ENCODE data around the gene CCDC43.
A peak's percentile ranks its signal among the peaks of the same experiment; 100 is the strongest.
"Not testable (repeated sequence)": the region's sequence is repeated elsewhere in the genome, so short reads cannot be mapped to it uniquely, and the experiment has no call there.

CCDC43 gene, protein sequence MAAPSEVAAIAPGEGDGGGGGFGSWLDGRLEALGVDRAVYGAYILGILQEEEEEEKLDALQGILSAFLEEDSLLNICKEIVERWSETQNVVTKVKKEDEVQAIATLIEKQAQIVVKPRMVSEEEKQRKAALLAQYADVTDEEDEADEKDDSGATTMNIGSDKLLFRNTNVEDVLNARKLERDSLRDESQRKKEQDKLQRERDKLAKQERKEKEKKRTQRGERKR

DNA sequence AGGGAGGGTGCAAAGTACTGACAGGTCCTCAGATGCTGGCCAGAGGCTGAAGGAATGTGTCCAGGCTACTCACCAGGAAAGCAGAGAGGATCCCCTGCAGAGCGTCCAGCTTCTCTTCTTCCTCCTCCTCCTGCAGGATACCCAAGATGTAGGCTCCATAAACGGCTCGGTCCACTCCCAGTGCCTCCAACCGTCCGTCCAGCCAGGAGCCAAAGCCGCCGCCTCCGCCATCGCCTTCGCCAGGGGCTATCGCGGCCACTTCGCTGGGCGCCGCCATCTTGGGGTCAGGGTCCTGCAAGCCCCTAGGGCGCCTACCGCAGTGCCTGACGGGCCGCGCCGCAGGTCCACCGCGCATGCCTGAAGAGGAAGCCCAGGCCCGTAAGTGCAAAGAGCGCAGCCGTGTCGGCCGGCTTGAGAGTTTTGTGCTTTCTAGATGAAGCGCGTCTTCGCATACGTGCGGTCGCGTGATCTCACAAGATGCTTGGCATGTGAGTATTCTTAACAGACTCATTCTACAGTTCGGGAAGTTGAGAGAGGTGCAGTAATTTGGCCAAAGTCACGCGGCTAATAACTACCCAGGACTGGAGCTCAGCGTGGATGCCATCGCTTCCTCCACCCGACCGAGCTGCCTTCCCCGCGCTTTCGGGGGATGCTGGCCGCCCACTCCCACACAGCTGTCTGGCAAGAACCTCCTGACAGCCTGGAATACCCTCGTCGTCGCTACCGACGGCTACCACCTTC, at the start of gene CCDC43:
TSS of gene CCDC43 (minus strand) at position 300 of the 741 bp plus-strand sequence. CDS start at position 277, 23 bp downstream.
- DNase-seq (ENCODE audit: low spot score), result peak; percentile 99

DNA sequence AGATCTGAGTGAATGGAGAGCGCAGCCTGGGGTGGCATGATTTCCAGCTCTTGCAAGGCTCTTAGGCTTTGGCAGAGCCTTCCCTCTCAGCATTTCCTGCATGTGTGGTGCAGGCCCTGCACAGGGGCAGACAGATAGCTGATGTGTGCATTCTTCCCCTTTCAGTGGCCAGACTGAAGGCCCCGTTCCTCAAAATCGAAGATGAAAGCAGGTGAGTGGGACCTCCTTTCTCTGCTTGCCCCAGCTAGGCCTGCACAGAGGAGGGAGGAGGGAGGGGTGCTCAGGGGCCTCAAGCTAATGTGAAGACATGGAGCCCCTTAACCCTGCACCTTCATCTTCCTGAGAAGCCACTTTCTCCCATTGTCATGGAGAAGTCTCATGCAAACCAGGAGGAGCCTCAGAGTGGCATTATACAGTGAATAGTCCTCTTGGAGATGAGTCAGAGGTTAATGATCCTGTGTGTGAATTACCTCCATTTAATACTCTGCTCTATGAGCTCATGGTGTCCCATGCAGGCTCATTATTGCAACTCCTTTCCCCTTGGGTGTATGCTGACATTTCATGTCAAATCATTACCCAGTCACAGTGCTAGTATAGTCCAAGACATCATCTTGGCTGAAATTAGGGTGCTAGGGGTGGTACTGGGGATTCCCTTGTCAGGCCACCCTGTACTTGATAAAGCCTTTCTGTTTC, 48.8 kb upstream of the CCDC43 start:
- no peak for DNase-seq (ENCODE audit: low spot score)

DNA sequence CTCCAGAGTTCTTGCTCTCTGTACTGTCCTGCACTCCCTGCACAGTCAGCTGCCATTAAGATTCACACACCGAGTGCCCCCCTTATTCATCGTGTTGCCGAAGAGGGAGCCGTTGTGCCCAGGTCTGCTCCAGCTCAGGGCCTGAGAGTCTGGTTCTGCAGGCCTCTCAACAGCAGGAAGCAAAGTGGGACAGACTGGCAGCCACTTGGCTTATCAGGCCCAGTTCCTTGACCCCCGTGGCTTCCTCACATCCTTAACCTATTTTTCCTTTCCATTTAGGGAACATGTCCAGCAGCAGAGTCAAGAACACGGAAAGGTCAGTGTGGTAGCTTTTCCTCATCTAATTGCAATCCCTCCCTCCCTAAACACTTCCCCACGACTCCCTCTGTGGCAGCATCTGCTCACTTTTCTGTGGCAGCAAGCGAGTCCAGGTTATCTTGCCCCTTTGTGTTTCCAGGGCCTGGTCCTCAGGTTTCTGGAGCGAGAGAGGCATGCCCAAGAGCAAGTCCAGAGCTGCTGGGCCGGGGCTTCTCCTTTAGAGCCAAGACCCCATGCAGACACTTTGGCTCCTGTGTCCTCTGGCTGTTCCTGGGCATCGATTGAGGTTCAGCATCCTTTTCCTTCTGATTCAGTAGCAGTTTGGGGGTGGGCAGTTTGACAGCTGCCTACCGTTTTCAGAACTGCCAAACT, 47.1 kb upstream of the CCDC43 start:
- peak; percentile 20 for DNase-seq (ENCODE audit: low spot score)

DNA sequence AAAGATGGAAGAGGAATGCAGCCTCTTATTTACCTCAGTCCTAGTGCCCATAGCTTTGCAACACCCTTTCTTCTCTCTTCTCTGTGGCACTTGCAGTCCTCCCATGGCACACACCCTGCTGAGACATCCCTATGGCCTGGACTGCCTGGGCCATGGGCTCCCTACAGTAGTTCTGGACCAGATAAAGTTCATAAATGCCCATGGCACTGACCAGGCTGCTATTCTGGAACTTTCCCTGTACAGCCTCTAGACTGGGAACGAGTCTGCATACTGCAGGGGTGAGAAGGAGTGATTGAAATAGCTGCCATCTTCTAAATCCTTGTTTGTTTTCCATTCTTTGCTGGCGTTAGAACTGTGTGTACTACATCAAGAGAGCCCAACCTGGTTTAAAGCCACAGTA, 44.7 kb upstream of the CCDC43 start:
- DNase-seq (ENCODE audit: low spot score), result no peak

DNA sequence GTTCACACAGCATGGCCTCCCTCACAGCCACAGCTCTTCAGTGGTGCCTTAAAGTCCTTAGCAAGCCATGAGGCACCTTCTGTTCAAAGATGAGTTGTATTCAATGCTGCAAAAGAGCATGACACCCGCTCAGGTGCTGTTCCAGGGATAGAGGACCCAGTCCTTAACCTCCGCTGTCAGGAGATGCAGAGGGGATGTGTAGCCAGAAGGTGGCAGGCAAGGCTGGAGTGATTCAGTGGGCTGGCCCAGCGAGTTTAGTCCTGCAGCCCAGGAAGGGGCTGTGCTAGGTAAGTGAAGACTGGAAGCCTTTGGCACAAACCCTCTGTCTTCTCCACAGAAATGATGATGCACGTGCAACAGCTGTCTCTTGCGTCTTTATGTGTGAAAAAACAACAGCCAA, 44.2 kb upstream of the CCDC43 start:
- peak; percentile 81 for DNase-seq (ENCODE audit: low spot score)

DNA sequence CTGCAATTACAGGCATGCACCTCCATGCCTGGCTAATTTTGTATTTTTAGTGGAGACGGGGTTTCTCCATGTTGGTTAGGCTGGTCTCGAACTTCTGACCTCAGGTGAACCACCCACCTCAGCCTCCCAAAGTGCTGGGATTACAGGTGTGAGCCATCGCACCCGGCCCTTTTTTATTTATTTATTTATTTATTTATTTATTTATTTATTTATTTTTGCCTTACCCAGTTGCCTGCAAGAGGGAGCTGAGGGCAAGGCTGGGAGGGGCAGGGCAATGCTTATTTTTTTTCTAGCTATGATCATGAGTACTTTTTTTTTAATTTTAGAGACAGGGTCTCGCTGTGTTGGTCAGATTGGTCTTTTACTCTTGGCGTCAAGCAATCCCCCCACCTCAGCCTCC, 36.5 kb upstream of the CCDC43 start:
- DNase-seq (ENCODE audit: low spot score), result not testable (repeated sequence)

DNA sequence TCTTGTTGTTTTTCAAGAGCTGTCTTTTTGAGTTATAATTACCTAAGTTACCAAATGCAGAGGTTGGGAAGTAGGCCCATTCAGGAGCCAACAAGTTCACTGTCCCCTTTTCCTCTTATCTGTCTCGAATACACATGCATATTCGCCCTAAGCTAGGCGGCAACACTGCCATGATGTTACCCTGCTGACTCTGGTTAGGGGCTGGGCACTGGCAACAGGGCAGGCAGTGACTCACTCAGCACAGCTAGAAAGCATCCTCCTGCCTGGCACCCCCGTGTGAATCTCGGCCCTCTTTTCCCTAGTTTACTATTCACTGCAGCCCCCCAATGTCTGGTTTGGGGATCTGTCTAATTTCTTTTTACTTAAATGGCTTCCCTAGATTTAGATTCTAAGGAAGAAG, 32.7 kb upstream of the CCDC43 start:
- no peak for DNase-seq (ENCODE audit: low spot score)

DNA sequence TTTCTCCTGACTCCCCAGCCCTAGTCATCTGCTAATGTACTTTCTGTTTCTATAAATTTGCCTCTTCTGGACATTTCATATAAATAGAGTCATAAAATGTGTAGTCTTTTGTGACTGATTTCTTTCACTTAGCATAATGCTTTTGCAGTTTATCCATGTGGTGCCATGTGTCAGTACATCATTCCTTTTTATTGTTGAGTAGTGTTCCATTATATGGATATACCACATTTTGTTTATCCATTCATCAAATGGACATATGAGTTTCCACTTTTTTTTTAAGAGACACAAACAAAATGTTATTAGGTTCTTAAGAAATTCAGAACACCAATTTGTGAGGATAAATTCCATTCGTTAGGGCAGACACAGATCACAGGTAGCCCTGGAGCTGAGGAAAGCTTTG, 29.9 kb upstream of the CCDC43 start:
- no peak for DNase-seq (ENCODE audit: low spot score)

DNA sequence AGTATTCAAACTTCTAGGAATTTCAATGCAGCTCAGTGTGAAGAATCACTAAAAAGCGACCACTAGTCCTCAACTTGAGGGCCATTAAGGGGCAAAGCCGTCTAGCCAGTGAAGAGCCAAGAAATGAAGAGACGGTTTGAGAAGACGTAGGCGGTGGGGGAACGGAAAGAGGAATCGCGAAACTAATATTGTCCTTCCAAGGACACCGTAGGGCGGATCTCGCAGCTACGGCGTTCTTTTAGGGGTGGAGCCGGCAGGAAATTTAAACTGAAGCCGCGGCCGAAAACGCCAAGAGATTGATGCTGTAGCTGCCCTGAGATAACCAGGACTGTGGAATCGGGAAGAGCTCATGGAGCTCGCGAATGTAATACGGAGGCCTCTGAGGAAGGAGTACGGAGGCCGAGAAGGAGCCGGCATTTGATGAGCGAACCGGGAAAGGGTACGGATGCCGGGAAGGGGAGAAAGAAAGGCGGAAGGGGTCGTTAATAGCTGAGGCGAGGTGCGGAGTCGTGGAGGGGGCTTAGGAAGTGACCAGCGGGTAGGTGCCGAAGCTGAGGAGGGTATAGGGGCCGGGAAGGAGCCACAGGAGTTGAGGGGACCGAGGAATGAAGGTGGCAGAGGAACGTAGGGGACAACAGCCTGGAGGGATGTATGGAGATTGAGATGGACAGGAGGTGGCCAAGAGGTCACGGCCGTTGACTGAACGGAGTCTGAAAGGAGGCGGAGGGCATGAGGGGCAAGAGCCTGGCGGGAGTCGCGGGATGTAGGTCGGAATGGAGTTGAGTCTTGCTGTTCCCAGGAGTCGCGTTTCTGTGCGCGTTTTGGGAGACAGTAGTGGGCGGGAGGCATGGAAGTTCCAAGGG, 19.1 kb upstream of the CCDC43 start, which contains the start of gene DBF4B:
TSS of gene DBF4B (plus strand) at position 265 of the 863 bp plus-strand sequence. CDS start at position 421, 156 bp downstream.
- DNase-seq (ENCODE audit: low spot score), result peak; percentile 92

DNA sequence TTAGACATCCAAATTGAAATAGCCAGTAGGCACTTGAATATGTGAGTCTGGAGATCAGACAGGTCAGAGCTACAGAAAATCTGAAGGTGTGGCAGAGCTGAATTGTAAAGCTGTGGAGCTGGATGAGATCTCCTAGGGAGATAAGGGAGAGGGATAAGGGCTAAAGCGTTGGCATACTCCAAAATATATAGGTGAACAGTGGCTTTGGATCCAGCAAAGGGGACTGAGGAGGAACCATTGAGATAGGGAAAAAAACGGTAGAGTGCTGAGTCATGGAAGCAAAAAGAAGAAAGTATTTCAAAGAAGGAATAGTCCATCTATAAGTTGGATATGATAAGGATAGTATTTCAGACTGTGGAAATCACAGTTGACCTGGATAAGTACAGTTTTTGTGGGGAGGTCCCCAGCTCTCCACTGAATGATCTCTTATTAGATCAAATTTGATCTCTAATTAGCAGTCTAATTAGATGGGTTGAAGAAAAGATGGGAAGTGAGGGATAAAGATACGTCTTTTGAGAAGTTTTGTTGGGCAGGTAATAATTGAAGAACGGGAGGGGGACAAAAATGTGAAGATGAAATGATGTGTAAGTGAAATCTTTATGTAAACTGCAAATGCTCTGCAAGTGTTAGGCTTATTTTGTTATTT, 18.3 kb upstream of the CCDC43 start:
- DNase-seq (ENCODE audit: low spot score), result no peak

DNA sequence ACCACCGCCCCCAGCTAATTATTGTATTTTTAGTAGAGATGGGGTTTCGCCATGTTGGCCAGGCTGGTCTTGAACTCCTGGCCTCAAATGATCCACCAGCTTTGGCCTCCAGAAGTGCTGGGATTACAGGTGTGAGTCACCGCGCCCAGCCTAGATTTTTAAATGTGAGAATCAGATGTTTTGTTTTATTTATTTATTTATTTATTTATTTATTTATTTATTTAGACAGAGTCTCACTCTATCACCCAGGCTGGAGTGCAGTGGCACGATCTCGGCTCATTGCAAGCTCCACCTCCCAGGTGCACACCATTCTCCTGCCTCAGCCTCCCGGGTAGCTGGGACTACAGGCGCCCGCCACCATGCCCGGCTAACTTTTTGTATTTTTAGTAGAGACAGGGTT, 10.7 kb upstream of the CCDC43 start:
- not testable (repeated sequence) for DNase-seq (ENCODE audit: low spot score)

DNA sequence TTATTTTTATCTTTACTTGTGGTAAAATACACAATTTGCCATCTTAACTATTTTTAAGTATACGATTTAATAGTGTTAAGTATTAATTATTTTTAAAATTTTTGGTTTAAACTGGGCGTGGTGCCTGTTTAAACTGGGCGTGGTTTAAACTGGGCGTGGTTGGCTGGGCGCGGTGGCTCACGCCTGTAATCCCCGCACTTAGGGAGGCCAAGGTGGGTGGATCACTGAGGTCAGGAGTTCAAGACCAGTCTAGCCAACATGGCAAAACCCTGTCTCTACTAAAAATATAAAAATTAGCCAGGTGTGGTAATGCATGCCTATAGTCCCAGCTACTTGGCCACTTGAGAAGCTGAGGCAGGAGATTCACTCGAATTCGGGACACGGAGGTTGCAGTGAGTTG, 4.0 kb upstream of the CCDC43 start:
- no peak for DNase-seq (ENCODE audit: low spot score)

DNA sequence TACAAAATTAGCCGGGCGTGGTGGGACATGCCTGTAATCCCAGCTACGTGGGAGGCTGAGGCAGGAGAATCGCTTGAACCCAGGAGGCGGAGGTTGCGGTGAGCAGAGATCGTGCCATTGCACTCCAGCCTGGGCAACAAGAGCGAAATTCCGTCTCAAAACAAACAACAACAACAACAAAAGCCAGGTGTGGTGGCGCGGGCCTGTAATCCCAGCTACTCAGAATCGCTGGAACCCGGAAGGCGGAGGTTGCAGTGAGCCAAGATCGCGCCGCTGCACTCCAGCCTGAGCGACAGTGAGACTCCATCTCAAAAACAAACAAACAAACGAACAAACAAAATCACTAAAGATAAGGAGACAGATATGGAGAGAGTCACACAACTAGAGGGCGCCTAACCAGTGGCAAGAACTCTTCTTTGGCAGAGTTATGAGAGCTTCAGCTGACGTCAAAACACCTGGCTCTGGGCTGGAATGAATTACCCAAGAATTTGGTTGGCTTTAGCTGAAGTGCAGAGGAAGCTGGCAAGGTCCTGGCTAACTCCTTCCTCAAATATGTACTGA, 1.2 kb upstream of the CCDC43 start:
- DNase-seq (ENCODE audit: low spot score), result not testable (repeated sequence)

DNA sequence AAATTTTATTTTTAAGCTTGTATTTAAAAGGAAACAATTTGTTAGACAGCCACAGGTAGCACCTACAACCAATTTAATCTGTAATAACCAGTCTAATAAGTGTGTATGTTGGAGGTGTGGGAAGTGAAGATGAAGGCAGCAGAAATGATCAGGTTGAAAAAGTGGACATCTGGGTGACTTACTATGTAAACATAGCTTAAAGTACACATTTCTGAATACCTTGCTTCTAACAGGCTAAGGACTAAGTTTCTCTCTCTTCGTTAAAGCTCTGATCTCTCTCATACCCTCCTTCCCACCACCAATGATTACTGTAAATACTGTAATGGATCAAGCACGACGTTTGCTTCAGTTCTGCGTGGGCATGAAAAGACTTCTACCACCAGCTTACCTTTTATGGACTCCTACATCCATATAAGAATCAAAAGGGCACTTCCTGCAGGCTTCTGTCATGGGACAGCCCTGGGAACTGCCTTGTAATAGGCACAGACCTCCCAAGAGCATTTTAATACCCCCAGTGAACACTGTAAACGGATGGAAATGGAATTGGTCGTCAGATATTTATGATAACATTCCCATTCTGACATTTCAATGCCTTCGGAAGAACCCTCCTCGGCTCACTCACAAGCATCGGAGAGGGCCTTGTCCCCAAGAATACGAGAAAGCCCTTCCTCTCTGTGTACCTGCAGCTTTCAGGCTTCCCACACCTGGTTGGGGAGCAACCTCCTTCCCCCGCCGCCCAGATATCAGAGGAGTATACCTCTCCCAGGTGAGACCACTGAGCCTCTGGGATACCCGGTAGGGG, 700 bp downstream of the CCDC43 start:
- DNase-seq (ENCODE audit: low spot score), result no peak

DNA sequence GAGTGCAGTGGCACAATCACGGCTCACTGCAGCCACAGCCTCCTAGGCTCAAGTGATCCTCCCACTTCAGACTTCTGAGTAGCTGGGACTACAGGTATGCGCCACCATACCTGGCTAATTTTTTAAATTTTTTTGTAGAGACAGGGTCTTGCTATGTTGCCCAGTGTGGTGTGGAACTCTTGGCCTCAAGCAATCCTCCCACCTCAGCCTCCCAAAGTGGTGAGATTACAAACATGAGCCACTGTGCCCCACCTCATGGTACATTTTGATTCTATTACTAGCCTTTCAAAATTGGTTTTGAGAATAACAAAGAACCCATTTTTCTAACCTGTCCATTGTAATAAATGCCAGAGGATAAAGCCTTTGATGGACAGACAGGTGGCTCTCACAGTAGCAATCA, 1.4 kb downstream of the CCDC43 start:
- DNase-seq (ENCODE audit: low spot score), result no peak

DNA sequence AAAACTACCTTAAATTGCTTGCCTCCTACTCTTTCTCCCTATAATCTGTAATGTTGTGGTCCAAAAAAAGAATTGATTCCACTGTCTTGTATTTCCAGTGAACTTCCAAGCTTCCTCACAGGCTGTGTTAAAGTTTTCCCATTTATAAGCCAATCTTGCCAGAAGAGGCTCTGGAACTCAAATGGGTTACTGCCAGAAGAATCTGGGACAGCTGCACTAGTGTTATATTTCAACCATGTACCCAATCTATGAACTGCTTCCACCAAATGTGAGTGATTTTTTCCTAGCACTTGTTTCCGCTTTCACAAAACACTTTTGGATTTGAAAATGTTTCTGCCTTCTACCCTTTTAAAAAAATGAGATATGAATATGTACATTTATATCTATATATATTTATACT, 1.8 kb downstream of the CCDC43 start:
- DNase-seq (ENCODE audit: low spot score), result no peak

DNA sequence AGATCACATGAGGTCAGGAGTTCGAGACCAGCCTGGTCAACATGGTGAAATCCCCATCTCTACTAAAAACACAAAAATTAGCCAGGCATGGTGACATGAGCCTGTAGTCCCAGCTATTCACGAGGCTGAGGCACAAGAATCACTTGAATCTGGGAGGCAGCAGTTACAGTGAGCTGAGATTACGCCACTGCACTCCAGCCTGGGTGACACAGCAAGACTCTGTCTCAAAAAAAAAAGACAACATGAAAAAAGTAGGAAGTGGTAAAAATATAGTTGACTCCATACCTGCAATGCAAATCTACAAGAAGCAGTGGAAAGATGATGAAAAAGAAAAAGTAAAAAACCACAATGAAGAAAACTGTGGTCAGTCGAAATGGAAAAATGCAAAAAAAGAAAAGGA, 6.3 kb downstream of the CCDC43 start:
- not testable (repeated sequence) for DNase-seq (ENCODE audit: low spot score)

DNA sequence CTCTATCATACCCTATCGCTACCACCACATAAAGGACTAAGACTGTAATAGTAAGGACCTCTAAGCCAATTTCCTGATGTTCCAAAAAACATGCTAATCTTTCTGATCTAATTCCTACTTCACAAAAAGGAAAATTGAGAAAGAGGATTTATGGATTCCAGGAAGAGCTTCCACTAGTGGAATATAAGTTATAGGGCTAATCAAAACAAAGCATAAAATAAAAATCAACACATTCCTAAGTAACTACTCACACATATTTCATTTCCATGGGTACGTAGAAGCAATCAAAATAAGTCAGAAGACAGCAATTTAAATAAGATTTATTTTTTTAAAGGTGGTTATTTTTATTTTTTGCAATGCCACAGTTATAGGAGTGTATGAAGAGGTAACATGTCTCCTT, 12.4 kb downstream of the CCDC43 start:
- no peak for DNase-seq (ENCODE audit: low spot score)

DNA sequence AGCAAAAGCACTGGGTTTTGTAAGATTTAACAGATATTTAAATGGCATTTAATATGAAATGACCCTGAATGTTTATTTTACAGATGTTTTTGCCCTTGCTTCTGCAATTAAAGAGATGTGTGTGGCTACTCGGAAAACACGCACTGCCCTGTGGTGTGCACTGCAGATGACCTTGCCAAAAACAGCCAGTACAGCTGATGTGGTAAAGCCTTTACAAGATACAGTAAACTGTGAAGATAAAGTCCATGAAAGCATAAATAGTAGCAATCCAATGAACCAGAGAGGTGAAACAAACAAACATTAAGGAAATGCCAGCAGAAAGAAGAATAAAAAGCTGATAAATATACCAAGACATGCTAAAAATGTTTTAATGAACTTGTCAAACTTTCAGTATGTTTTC, 15.7 kb downstream of the CCDC43 start:
- DNase-seq (ENCODE audit: low spot score), result no peak

All from D341Med (cell line).